ENCODE data around the gene CRISP1. TPM values are rescaled to one million over a fixed set of nuclear protein-coding genes. Genes with fewer than 3 reads are reported as not detected.

Gene CRISP1
- polyA plus RNA-seq, 1 donor (not counting 4 experiments of a cell fraction or from before 2014, with no cell fraction given), result not detected

DNA sequence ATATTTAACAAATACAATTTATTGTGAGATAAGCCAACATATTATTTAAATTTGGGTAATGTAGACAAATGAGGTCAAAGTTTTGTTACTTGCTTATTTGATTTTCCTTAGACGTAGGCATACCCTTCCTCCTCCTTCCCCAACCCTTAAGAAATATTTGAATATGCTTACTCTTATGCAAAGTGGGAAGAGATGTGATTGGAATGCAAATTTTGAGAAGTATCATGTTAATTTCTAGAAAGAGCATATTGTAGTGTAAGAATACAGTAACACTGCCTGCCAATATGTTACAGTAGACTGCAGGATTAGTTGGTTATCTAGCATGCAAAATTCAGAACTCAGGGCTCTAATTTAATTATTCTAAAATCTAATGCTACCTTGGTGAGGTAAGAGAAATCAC, 32.9 kb downstream of the CRISP1 start:
- Histone ChIP-seq H2AFZ (ENCODE audit: control insufficient read depth, low read length) (no peak overlapping the region), H3K4me3 (ENCODE audit: control insufficient read depth in 2 of 3, extremely low read depth in 1 of 3, insufficient read depth in 2 of 3, low read depth in 1 of 3, low read length in 3 of 3) (no peak overlapping the region), H3K9me3 (ENCODE audit: control insufficient read depth, low read depth, low read length) (no peaks in the 10 kb centered on the region), H3K79me2 (ENCODE audit: control insufficient read depth, insufficient read depth, low read length) (no peaks in the 10 kb centered on the region), H3K36me3 (ENCODE audit: control insufficient read depth in 2 of 2, extremely low read depth in 1 of 2, insufficient read depth in 2 of 2, low read length in 2 of 2) (no peaks in the 10 kb centered on the region), H3K27ac (ENCODE audit: control insufficient read depth, insufficient read depth, low read length) (no peak overlapping the region), H4K20me1 (ENCODE audit: control insufficient read depth, extremely low read depth, insufficient read depth, low read length) (no peaks in the 10 kb centered on the region), H3K9me1 (ENCODE audit: control insufficient read depth, extremely low read depth, insufficient read depth, low read length) (no peaks in the 10 kb centered on the region), H3K4me1 (ENCODE audit: control insufficient read depth, extremely low read depth, insufficient read depth, low read length) (no peaks in the 10 kb centered on the region), H3K4me2 (ENCODE audit: control insufficient read depth, extremely low read depth, insufficient read depth, low read depth, low read length) (no peak overlapping the region), H3K27me3 (ENCODE audit: control insufficient read depth, extremely low read depth, insufficient read depth, low read length) (no peaks in the 10 kb centered on the region), H3K9ac (ENCODE audit: control insufficient read depth, extremely low read depth, insufficient read depth, low read length) (no peak overlapping the region)
- DNase-seq (ENCODE audit: low read depth, low spot score) (no peak), FAIRE-seq (no peak)
- TF ChIP-seq, protein P1, sequence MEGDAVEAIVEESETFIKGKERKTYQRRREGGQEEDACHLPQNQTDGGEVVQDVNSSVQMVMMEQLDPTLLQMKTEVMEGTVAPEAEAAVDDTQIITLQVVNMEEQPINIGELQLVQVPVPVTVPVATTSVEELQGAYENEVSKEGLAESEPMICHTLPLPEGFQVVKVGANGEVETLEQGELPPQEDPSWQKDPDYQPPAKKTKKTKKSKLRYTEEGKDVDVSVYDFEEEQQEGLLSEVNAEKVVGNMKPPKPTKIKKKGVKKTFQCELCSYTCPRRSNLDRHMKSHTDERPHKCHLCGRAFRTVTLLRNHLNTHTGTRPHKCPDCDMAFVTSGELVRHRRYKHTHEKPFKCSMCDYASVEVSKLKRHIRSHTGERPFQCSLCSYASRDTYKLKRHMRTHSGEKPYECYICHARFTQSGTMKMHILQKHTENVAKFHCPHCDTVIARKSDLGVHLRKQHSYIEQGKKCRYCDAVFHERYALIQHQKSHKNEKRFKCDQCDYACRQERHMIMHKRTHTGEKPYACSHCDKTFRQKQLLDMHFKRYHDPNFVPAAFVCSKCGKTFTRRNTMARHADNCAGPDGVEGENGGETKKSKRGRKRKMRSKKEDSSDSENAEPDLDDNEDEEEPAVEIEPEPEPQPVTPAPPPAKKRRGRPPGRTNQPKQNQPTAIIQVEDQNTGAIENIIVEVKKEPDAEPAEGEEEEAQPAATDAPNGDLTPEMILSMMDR (optimal IDR thresholded peaks at IDR 0.05 in 1 of 3, IDR thresholded peaks at IDR 0.05 in 1 of 3, conservative IDR thresholded peaks at IDR 0.05 in 1 of 3; ENCODE audit: extremely low read depth in 1 of 3, insufficient read depth in 2 of 3, low read length in 3 of 3), result no peak
- no peak for TF ChIP-seq EZH2 (IDR thresholded peaks at IDR 0.05; ENCODE audit: low read length)
- dilution Hi-C loops (cut with MboI; ENCODE audit: extremely low pct_ligation_motif_present, low sequenced_read_pairs), result loop anchor here (25.0 kb wide), 1 partner anchor 196 kb away; the partner anchor contains the start of gene RHAG

DNA sequence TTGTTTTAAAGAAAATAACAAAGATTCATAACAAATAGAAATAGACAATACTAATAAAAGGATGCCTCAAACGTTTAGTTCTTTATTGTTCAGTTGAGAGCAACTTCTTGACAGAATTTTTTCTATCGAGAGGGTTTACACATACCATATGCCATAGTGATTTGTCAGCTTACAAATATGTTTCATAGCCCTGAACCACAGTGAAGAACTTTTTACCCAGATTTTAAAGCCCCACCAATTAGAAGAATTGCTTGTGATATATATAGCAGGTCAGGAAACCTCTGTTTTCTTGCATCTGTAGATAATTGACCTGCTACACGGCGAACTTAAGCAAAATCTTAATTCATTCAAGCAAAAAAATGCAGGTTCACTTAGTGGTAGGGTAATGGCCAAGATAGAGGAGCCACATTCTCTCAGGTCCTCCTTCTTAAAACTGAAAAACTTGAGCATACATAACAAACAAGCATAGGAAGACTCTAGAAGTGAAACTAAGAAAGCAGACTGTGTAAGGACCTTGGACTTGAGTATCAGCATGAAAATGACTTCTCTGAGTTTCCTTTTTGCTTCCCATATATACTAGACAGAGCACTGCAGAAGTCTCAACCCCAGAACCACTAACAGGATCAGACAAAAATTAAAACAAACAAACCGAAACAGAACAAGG, 39.5 kb downstream of the CRISP1 start:
- Histone ChIP-seq H3K27ac (ENCODE audit: control insufficient read depth, insufficient read depth, low read length) (no peak overlapping the region), H3K27me3 (ENCODE audit: control insufficient read depth, extremely low read depth, insufficient read depth, low read length) (no peaks in the 10 kb centered on the region), H3K9me1 (ENCODE audit: control insufficient read depth, extremely low read depth, insufficient read depth, low read length) (no peaks in the 10 kb centered on the region), H3K4me3 (ENCODE audit: control insufficient read depth in 2 of 3, extremely low read depth in 1 of 3, insufficient read depth in 2 of 3, low read depth in 1 of 3, low read length in 3 of 3) (no peak overlapping the region), H3K9me3 (ENCODE audit: control insufficient read depth, low read depth, low read length) (no peaks in the 10 kb centered on the region), H3K36me3 (ENCODE audit: control insufficient read depth in 2 of 2, extremely low read depth in 1 of 2, insufficient read depth in 2 of 2, low read length in 2 of 2) (no peaks in the 10 kb centered on the region), H2AFZ (ENCODE audit: control insufficient read depth, low read length) (no peak overlapping the region), H3K79me2 (ENCODE audit: control insufficient read depth, insufficient read depth, low read length) (no peaks in the 10 kb centered on the region), H4K20me1 (ENCODE audit: control insufficient read depth, extremely low read depth, insufficient read depth, low read length) (no peaks in the 10 kb centered on the region), H3K9ac (ENCODE audit: control insufficient read depth, extremely low read depth, insufficient read depth, low read length) (no peak overlapping the region), H3K4me1 (ENCODE audit: control insufficient read depth, extremely low read depth, insufficient read depth, low read length) (no peaks in the 10 kb centered on the region), H3K4me2 (ENCODE audit: control insufficient read depth, extremely low read depth, insufficient read depth, low read depth, low read length) (no peak overlapping the region)
- FAIRE-seq, result no peak
- dilution Hi-C loops (cut with MboI; ENCODE audit: extremely low pct_ligation_motif_present, low sequenced_read_pairs), result loop anchor here (25.0 kb wide), 1 partner anchor 190 kb away; the partner anchor contains the start of gene RHAG
- no peak for DNase-seq (ENCODE audit: low read depth, low spot score)
- TF ChIP-seq EZH2 (IDR thresholded peaks at IDR 0.05; ENCODE audit: low read length), result no peak
- TF ChIP-seq, protein P1 (optimal IDR thresholded peaks at IDR 0.05 in 1 of 3, IDR thresholded peaks at IDR 0.05 in 1 of 3, conservative IDR thresholded peaks at IDR 0.05 in 1 of 3; ENCODE audit: extremely low read depth in 1 of 3, insufficient read depth in 2 of 3, low read length in 3 of 3), result no peak
